AG09309 (cell line): Measurements from ENCODE around the gene FAM78B.

ENCODE experiments used
- DNase-seq: peaks from one replicate; pipeline ENCODE4 v3.0.0-alpha.2; 2010; ENCODE audit warnings: low read depth
- H3K4me3 ChIP-seq: 2 replicates; pipeline ENCODE4 v1.5.1; 2011; ENCODE audit warnings: mild to moderate bottlenecking, low read depth, low read length, moderate library complexity; ENCODE audit not compliant: control insufficient read depth
- CTCF ChIP-seq: IDR thresholded peaks from 2 replicates; pipeline ENCODE4 v1.5.1; 2011; ENCODE audit warnings: mild to moderate bottlenecking, low read depth, low read length, inconsistent platforms; ENCODE audit not compliant: insufficient read depth, control insufficient read depth; ENCODE audit errors: missing control alignments

FAM78B gene

GRCh38 chr1:166155108-166155507, 11.7 kb downstream of the FAM78B start:
- DNase-seq = no peak
- no peak overlapping the region for H3K4me3 ChIP-seq
- no peak for TF ChIP-seq CTCF

- no peak overlapping the region for H3K4me3 ChIP-seq
These were observed 13.1 kb downstream of the FAM78B start for GRCh38 chr1:166153525-166154314.

GRCh38 chr1:166152978-166153377, 13.8 kb downstream of the FAM78B start:
- H3K4me3 ChIP-seq = no peak overlapping the region
- no peak for TF ChIP-seq CTCF
- DNase-seq = no peak

More at GRCh38 chr1:166153525-166154314, 13.1 kb downstream of the FAM78B start:
- no peak for DNase-seq
- no peak for TF ChIP-seq CTCF

- no peak overlapping the region for H3K4me3 ChIP-seq
- TF ChIP-seq CTCF = no peak
- DNase-seq = no peak
These were observed 15.0 kb downstream of the FAM78B start for GRCh38 chr1:166151804-166152203.

GRCh38 chr1:166145499-166145898, 21.3 kb downstream of the FAM78B start:
- DNase-seq = no peak
- H3K4me3 ChIP-seq = no peak overlapping the region
- no peak for TF ChIP-seq CTCF

- no peak overlapping the region for H3K4me3 ChIP-seq
- no peak for TF ChIP-seq CTCF
- no peak for DNase-seq
These were observed 24.8 kb downstream of the FAM78B start for GRCh38 chr1:166141969-166142368.
